K562 (cell line): ENCODE data around the gene UBE2D3. TPM values are rescaled to one million over a fixed set of nuclear protein-coding genes. Genes with fewer than 3 reads are reported as not detected.
A peak's percentile ranks its signal among the peaks of the same experiment; 100 is the strongest.

ENCODE experiments used
- CREM ChIP-seq: IDR thresholded peaks from 2 replicates; pipeline ENCODE4 v1.6.1; 2014; ENCODE audit warnings: antibody characterized with exemption, low read depth
- E2F3 ChIP-seq: fragments of 250-450 bp; sonication (Bioruptor Pico); IDR thresholded peaks from 2 replicates; pipeline ENCODE4 v1.4.0; 2020; ENCODE audit warnings: mild to moderate bottlenecking
- FOSL1 ChIP-seq: fragments of 200-800 bp; sonication (Bioruptor generic); conservative IDR thresholded peaks from 2 replicates; pipeline ENCODE4 v1.6.1; 2016; ENCODE audit warnings: missing genetic modification characterization, missing compliant biosample characterization
- MYC ChIP-seq, 2 experiments: fragments of 250-450 bp in 1 of 2; sonication (Bioruptor Pico) in 1 of 2; IDR thresholded peaks; 2 replicates each; pipeline versions ENCODE4 v1.5.1 to v1.6.1; 2012 to 2021; ENCODE audit warnings: low read depth in 2 of 2, borderline replicate concordance in 1 of 2, improper control_type of control experiment in 1 of 2, low read length in 1 of 2, mild to moderate bottlenecking in 1 of 2, moderate library complexity in 1 of 2
- PHB ChIP-seq: fragments of 250-450 bp; sonication (Bioruptor Pico); IDR thresholded peaks from 2 replicates; pipeline ENCODE4 v1.5.0; 2021
- PHF8 ChIP-seq: fragments of 200-600 bp; sonication (generic); IDR thresholded peaks from 2 replicates; pipeline ENCODE4 v1.6.1; 2012; ENCODE audit warnings: mixed run types, mild to moderate bottlenecking, inconsistent platforms, low read length, moderate library complexity, borderline replicate concordance
- PRMT5 ChIP-seq: sonication (generic); formaldehyde crosslinking; IDR thresholded peaks from 2 replicates; pipeline ENCODE4 v1.5.0; 2020; ENCODE audit warnings: missing genetic modification reagents
- SETDB1 ChIP-seq: IDR thresholded peaks from one replicate; pipeline ENCODE4 v1.6.1; 2012; ENCODE audit warnings: low read length, control low read depth, inconsistent platforms
- SRSF1 ChIP-seq: fragments of 200-400 bp; formaldehyde crosslinking; IDR thresholded peaks from 2 replicates; pipeline ENCODE4 v1.6.1; 2017; ENCODE audit warnings: mild to moderate bottlenecking, low read depth, low read length, moderate library complexity
- TAL1 ChIP-seq: fragments of 450-650 bp; IDR thresholded peaks from 2 replicates; pipeline ENCODE4 v1.6.1; 2016; ENCODE audit warnings: mild to moderate bottlenecking
- ZEB2 ChIP-seq: fragments of 450-650 bp; IDR thresholded peaks from 2 replicates; pipeline ENCODE4 v1.6.1; 2016
- ZNF239 ChIP-seq: fragments of 250-450 bp; sonication (Bioruptor Pico); IDR thresholded peaks from 2 replicates; pipeline ENCODE4 v1.4.0; 2020; ENCODE audit warnings: mild to moderate bottlenecking
- ZNF444 ChIP-seq: fragments of 250-450 bp; sonication (Bioruptor Pico); IDR thresholded peaks from 2 replicates; pipeline ENCODE4 v1.4.0; 2020; ENCODE audit warnings: mild to moderate bottlenecking, moderate library complexity
- polyA plus RNA-seq, 8 experiments: library from polyadenylated mRNA; depleted of rRNA in 4 of 8; stranded (reverse) in 5 of 8; unstranded in 3 of 8; fragments of >200 nt; fragmentation: Nextera tagmentation in 2 of 8; fragmentation: Illumina TruSeq in 1 of 8; extraction: Ambion mirVana in 2 of 8; extraction: Trizol in 1 of 8; gene quantifications; 2 replicates each; pipeline versions ENCODE4 v1.2.1 to v1.2.3, GENCODE V29; 2011 to 2014; ENCODE audit warnings: inconsistent platforms in 1 of 8, missing spikeins in 1 of 8
- total RNA-seq, 7 experiments: library from RNA; depleted of rRNA in 6 of 7; stranded (reverse); fragments of >200 nt in 6 of 7; fragmentation: Illumina TruSeq in 2 of 7; extraction: Trizol in 2 of 7; gene quantifications; 2 replicates each; pipeline versions ENCODE4 v1.2.1 to v1.2.3, GENCODE V29; 2011 to 2021; ENCODE audit warnings: low replicate concordance in 1 of 7
- TF ChIP-seq, protein P1 (sequence below), 2 experiments: fragments of 450-650 bp in 1 of 2; sonication (generic) in 1 of 2; formaldehyde crosslinking in 1 of 2; IDR thresholded peaks; 2 replicates each; pipeline versions ENCODE4 v1.7.1 to v1.9.0; 2016 to 2022; ENCODE audit warnings: inconsistent platforms in 1 of 2, mild to moderate bottlenecking in 1 of 2, missing genetic modification reagents in 1 of 2
- TF ChIP-seq, protein P2 (sequence below): fragments of 450-650 bp; conservative IDR thresholded peaks from 2 replicates; pipeline ENCODE4 v1.6.1; 2016; ENCODE audit warnings: missing genetic modification characterization, low read depth, mild to moderate bottlenecking, missing compliant biosample characterization, moderate library complexity
- TF ChIP-seq, protein P3 (sequence below), 2 experiments: fragments of 450-650 bp; IDR thresholded peaks; 2 replicates each; pipeline ENCODE4 v1.6.1; 2016

The UBE2D3 gene
- total and polyA plus RNA-seq, 9 of the 15 experiments (the other 6 are each of a cell fraction or from before 2014, with no cell fraction given): 191 to 618 (median 292) TPM

GRCh38 chr4:102760645-102761295 lies 66.6 kb downstream of the UBE2D3 start, which contains the start of gene MANBA (continued):
- TF ChIP-seq, protein P1, sequence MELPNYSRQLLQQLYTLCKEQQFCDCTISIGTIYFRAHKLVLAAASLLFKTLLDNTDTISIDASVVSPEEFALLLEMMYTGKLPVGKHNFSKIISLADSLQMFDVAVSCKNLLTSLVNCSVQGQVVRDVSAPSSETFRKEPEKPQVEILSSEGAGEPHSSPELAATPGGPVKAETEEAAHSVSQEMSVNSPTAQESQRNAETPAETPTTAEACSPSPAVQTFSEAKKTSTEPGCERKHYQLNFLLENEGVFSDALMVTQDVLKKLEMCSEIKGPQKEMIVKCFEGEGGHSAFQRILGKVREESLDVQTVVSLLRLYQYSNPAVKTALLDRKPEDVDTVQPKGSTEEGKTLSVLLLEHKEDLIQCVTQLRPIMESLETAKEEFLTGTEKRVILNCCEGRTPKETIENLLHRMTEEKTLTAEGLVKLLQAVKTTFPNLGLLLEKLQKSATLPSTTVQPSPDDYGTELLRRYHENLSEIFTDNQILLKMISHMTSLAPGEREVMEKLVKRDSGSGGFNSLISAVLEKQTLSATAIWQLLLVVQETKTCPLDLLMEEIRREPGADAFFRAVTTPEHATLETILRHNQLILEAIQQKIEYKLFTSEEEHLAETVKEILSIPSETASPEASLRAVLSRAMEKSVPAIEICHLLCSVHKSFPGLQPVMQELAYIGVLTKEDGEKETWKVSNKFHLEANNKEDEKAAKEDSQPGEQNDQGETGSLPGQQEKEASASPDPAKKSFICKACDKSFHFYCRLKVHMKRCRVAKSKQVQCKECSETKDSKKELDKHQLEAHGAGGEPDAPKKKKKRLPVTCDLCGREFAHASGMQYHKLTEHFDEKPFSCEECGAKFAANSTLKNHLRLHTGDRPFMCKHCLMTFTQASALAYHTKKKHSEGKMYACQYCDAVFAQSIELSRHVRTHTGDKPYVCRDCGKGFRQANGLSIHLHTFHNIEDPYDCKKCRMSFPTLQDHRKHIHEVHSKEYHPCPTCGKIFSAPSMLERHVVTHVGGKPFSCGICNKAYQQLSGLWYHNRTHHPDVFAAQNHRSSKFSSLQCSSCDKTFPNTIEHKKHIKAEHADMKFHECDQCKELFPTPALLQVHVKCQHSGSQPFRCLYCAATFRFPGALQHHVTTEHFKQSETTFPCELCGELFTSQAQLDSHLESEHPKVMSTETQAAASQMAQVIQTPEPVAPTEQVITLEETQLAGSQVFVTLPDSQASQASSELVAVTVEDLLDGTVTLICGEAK (IDR thresholded peaks at IDR 0.05): no peak
- TF ChIP-seq, protein P1 (CRISPR knock-in tag; IDR thresholded peaks at IDR 0.05): no peak
- TF ChIP-seq FOSL1 (tag): 0 out of 2 replicates have a peak, but pooled peaks have one; percentile 11
- peak; percentile 46 for TF ChIP-seq MYC (IDR thresholded peaks at IDR 0.05; ENCODE audit: low read depth, low read length)
- no peak for TF ChIP-seq MYC (CRISPR knock-in tag; IDR thresholded peaks at IDR 0.05; ENCODE audit: borderline replicate concordance, low read depth)
- TF ChIP-seq, protein P2, sequence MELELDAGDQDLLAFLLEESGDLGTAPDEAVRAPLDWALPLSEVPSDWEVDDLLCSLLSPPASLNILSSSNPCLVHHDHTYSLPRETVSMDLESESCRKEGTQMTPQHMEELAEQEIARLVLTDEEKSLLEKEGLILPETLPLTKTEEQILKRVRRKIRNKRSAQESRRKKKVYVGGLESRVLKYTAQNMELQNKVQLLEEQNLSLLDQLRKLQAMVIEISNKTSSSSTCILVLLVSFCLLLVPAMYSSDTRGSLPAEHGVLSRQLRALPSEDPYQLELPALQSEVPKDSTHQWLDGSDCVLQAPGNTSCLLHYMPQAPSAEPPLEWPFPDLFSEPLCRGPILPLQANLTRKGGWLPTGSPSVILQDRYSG: no peak
- TF ChIP-seq PRMT5 (CRISPR knock-in tag): no peak
- no peak for TF ChIP-seq SETDB1
- TF ChIP-seq ZNF444: no peak
- TF ChIP-seq, protein P3, sequence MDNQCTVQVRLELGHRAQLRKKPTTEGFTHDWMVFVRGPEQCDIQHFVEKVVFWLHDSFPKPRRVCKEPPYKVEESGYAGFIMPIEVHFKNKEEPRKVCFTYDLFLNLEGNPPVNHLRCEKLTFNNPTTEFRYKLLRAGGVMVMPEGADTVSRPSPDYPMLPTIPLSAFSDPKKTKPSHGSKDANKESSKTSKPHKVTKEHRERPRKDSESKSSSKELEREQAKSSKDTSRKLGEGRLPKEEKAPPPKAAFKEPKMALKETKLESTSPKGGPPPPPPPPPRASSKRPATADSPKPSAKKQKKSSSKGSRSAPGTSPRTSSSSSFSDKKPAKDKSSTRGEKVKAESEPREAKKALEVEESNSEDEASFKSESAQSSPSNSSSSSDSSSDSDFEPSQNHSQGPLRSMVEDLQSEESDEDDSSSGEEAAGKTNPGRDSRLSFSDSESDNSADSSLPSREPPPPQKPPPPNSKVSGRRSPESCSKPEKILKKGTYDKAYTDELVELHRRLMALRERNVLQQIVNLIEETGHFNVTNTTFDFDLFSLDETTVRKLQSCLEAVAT (IDR thresholded peaks at IDR 0.05): no peak
- TF ChIP-seq SRSF1: 0 out of 2 replicates have a peak, but pooled peaks have one; percentile 43
- no peak; the same call in none of the 2 replicates for TF ChIP-seq ZEB2
- TF ChIP-seq PHF8: peak; percentile 88; the same call in 1 of the 2 replicates
- TF ChIP-seq TAL1: no peak
- TF ChIP-seq PHB (CRISPR knock-in tag): no peak
- no peak; the same call in 1 of the 2 replicates for TF ChIP-seq CREM
- no peak for TF ChIP-seq ZNF239
- TF ChIP-seq E2F3 (CRISPR knock-in tag): no peak
